Measurements from ENCODE around the gene ZBED4. TPM values are rescaled to one million over a fixed set of nuclear protein-coding genes. Genes with fewer than 3 reads are reported as not detected.
A peak's percentile ranks its signal among the peaks of the same experiment; 100 is the strongest.

Gene ZBED4
- total and polyA plus RNA-seq, 11 donors: 2.2 to 8.6 (median 4.9) TPM

GRCh38 chr22:49827853-49828598 is 25.6 kb upstream of the ZBED4 start, which contains the start of gene BRD1:
BRD1 (minus strand) TSS chr22:49827873; CDS start chr22:49824317, 3,556 bp downstream.
- H3K9me3 ChIP-seq: peaks cover 0 to 18% (median 0%) of the 10 kb centered on the region in 12 donors
- peaks cover 10 to 33% (median 23%) of the 10 kb centered on the region in 12 donors for H3K4me1 ChIP-seq
- TF ChIP-seq POLR2A (IDR thresholded peaks at IDR 0.05) (no peak), CTCF (IDR thresholded peaks at IDR 0.05) (no peak)
- WGBS, 4 donors: 19 to 92% (median 39%) methylated on average over 10 to 54 of the region's 54 CpGs
- H3K27ac ChIP-seq: peak within 1 kb of the TSS; percentile 68 to 91 (median 86)
- H3K36me3 ChIP-seq: peaks cover 0 to 19% (median 10%) of the 10 kb centered on the region in 9 donors
- no peaks in the 10 kb centered on the region for H3K27me3 ChIP-seq
- ATAC-seq: peak in 3 of 4 donors; percentile 73 to 80 (median 77)
- DNase-seq: peak; percentile 66 to 85 (median 76)
- H3K4me3 ChIP-seq: peak within 1 kb of the TSS; percentile 60 to 99 (median 86)
- intact Hi-C loops (cut with DNase I): loop anchor here in 2 of 10 donors (2.0 to 5.0 kb wide), 2 partner anchors 25 to 41 kb away; partner anchors contain the start of gene ZBED4 (in 1 of the 2)

- Histone ChIP-seq H3K36me3 (peaks cover 0 to 13% (median 5%) of the 10 kb centered on the region in 9 donors), H3K4me1 (peaks cover 10 to 33% (median 23%) of the 10 kb centered on the region in 12 donors), H3K4me3 (peak overlapping the region in 1 of 12 donors; percentile 46), H3K27me3 (no peaks in the 10 kb centered on the region), H3K27ac (no peak overlapping the region), H3K9me3 (peaks cover 0 to 18% (median 0%) of the 10 kb centered on the region in 12 donors)
- intact Hi-C loops (cut with DNase I): loop anchor here in 2 of 10 donors (2.0 to 5.0 kb wide), 2 partner anchors 24 to 41 kb away; partner anchors contain the start of gene ZBED4 (in 1 of the 2)
- DNase-seq: no peak
- TF ChIP-seq CTCF (IDR thresholded peaks at IDR 0.05) (no peak), POLR2A (IDR thresholded peaks at IDR 0.05) (no peak)
- ATAC-seq: peak in 1 of 4 donors; percentile 4
- WGBS, 4 donors: 90 to 94% (median 91%) methylated on average over 7 to 14 of the region's 14 CpGs
Measured at GRCh38 chr22:49828599-49828965, 25.1 kb upstream of the ZBED4 start.

- DNase-seq (no peak), ATAC-seq (no peak)
Measured at GRCh38 chr22:49829044-49829853, 24.4 kb upstream of the ZBED4 start.

More at GRCh38 chr22:49829044-49829853, 24.4 kb upstream of the ZBED4 start:
- TF ChIP-seq POLR2A (IDR thresholded peaks at IDR 0.05): no peak
- no peak for TF ChIP-seq CTCF (IDR thresholded peaks at IDR 0.05)
- no peak overlapping the region for H3K4me3 ChIP-seq
- WGBS, 4 donors: 94 to 96% (median 96%) methylated on average over 9 to 17 of the region's 17 CpGs
- H3K27ac ChIP-seq: no peak overlapping the region
- H3K36me3 ChIP-seq: peaks cover 0 to 8% (median 0%) of the 10 kb centered on the region in 9 donors
- peaks cover 10 to 28% (median 22%) of the 10 kb centered on the region in 12 donors for H3K4me1 ChIP-seq
- intact Hi-C loops (cut with DNase I): loop anchor here in 2 of 10 donors (2.0 to 5.0 kb wide), 2 partner anchors 24 to 42 kb away; partner anchors contain the start of gene ZBED4 (in 1 of the 2)
- no peaks in the 10 kb centered on the region for H3K27me3 ChIP-seq
- peaks cover 0 to 18% (median 0%) of the 10 kb centered on the region in 12 donors for H3K9me3 ChIP-seq
